Erythroblast (primary cell): ENCODE data around the gene MYEOV.

Experiments used
- GATA1 ChIP-seq: IDR thresholded peaks from 2 replicates; pipeline ENCODE4 v1.6.1; 2011; ENCODE audit warnings: low read depth, mild to moderate bottlenecking, control low read depth, low read length, moderate library complexity
- POLR2A ChIP-seq: IDR thresholded peaks from 2 replicates; pipeline ENCODE4 v1.6.1; 2011; ENCODE audit warnings: mild to moderate bottlenecking, low read length

- TF ChIP-seq POLR2A (no peak), GATA1 (no peak)
These were observed 35.6 kb downstream of the MYEOV start for GRCh38 chr11:69329581-69329980.
